T-cell (primary cell): ENCODE data around the gene PARD3B. TPM values are rescaled to one million over a fixed set of nuclear protein-coding genes. Genes with fewer than 3 reads are reported as not detected.

Experiments used
- ATAC-seq, 4 experiments: fragments of 200-7000 bp in 3 of 4; fragments of 150-1000 bp in 1 of 4; cut with Tn5 transposase; replicated peaks in 1 of 4; 1 replicate in 3 of 4; 2 replicates in 1 of 4; pipeline ENCODE4 v1.10.0; 2021; ENCODE audit warnings: moderate library complexity in 3 of 4, mild to moderate bottlenecking in 2 of 4, moderate number of reproducible peaks in 1 of 4
- CTCF ChIA-PET, 2 donors: fragments of 300-600 bp; sonication (Branson Sonifier 250); formaldehyde crosslinking; loops; one replicate each; lab custom pipeline; 2022; ENCODE audit warnings: antibody characterized with exemption in 2 of 2; lab: Charles Lee
- POLR2A ChIA-PET, 2 donors: fragments of 300-600 bp; sonication (Branson Sonifier 250); formaldehyde crosslinking; loops; one replicate each; lab custom pipeline; 2022; ENCODE audit warnings: antibody characterized with exemption in 2 of 2; lab: Charles Lee
- DNase-seq, 35 experiments: peaks; one replicate each; pipeline versions ENCODE4 v3.0.0 to v3.0.0-alpha.2; 2013 to 2023
- H3K27ac ChIP-seq: one replicate; pipeline ENCODE4 v1.5.1; 2013; ENCODE audit warnings: low read length
- H3K27me3 ChIP-seq, 2 experiments: replicated peaks in 1 of 2; 1 replicate in 1 of 2; 2 replicates in 1 of 2; pipeline versions ENCODE4 v1.6.1 to v1.7.0; 2013; ENCODE audit warnings: low read length in 1 of 2, mixed read lengths in 1 of 2; ENCODE audit not compliant: control insufficient read depth in 2 of 2, insufficient read depth in 2 of 2; ENCODE audit errors: extremely low read depth in 1 of 2
- H3K36me3 ChIP-seq, 2 donors: 1 replicate in 1 of 2; 2 replicates in 1 of 2; pipeline versions ENCODE4 v1.6.1 to v1.7.0; 2013; ENCODE audit warnings: low read length in 1 of 2; ENCODE audit not compliant: control insufficient read depth in 2 of 2, insufficient read depth in 1 of 2; ENCODE audit errors: extremely low read depth in 1 of 2
- H3K4me1 ChIP-seq, 2 experiments: 1 replicate in 1 of 2; 2 replicates in 1 of 2; pipeline versions ENCODE4 v1.6.1 to v1.7.0; 2013; ENCODE audit warnings: low read length in 2 of 2, mixed read lengths in 1 of 2; ENCODE audit not compliant: insufficient read depth in 2 of 2, control insufficient read depth in 1 of 2; ENCODE audit errors: extremely low read depth in 1 of 2
- H3K4me3 ChIP-seq, 2 donors: 1 replicate in 1 of 2; 2 replicates in 1 of 2; pipeline versions ENCODE4 v1.5.1 to v1.7.0; 2013; ENCODE audit warnings: mild to moderate bottlenecking in 2 of 2, low read length in 1 of 2, moderate library complexity in 1 of 2; ENCODE audit not compliant: control insufficient read depth in 1 of 2; ENCODE audit errors: extremely low read depth in 1 of 2
- H3K9me3 ChIP-seq: 2 replicates; pipeline ENCODE4 v1.7.0; 2013
- H3K27ac Mint-ChIP-seq, 2 donors: one replicate each; pipeline ENCODE4 v1.8.0; 2020 to 2021; ENCODE audit warnings: mild to moderate bottlenecking in 2 of 2, mixed read lengths in 2 of 2
- H3K27me3 Mint-ChIP-seq, 2 donors: one replicate each; pipeline ENCODE4 v1.8.0; 2021 to 2022; ENCODE audit warnings: mixed read lengths in 2 of 2
- H3K36me3 Mint-ChIP-seq: one replicate; pipeline ENCODE4 v1.8.0; 2021; ENCODE audit warnings: mixed read lengths
- H3K4me1 Mint-ChIP-seq, 3 donors: one replicate each; pipeline ENCODE4 v1.8.0; 2020 to 2022; ENCODE audit warnings: mixed read lengths in 3 of 3, mild to moderate bottlenecking in 1 of 3
- H3K4me3 Mint-ChIP-seq, 3 donors: one replicate each; pipeline ENCODE4 v1.8.0; 2020 to 2022; ENCODE audit warnings: mild to moderate bottlenecking in 3 of 3, mixed read lengths in 3 of 3, moderate library complexity in 3 of 3
- H3K9me3 Mint-ChIP-seq, 3 donors: one replicate each; pipeline ENCODE4 v1.8.0; 2020 to 2022; ENCODE audit warnings: mixed read lengths in 3 of 3
- WGBS: methylation state at CpG from one replicate; pipeline ENCODE4 v1.1.5; 2013; ENCODE audit warnings: missing lambda C conversion rate; ENCODE audit not compliant: insufficient coverage; 5-methylcytosine and 5-hydroxymethylcytosine counted together
- total RNA-seq, 35 experiments: library from RNA in 6 of 35; stranded (reverse) in 6 of 35; fragments of 120-200 nt in 1 of 35; gene quantifications; one replicate each; pipeline versions ENCODE4 v1.2.1 to v1.2.4 and lab custom pipeline; 2013 to 2026

Gene PARD3B
- total RNA-seq, 5 donors from 2014 or later (not counting 1 experiment from before 2014, with no cell fraction given): 0.75 to 2.0 (median 1.6) TPM

DNA sequence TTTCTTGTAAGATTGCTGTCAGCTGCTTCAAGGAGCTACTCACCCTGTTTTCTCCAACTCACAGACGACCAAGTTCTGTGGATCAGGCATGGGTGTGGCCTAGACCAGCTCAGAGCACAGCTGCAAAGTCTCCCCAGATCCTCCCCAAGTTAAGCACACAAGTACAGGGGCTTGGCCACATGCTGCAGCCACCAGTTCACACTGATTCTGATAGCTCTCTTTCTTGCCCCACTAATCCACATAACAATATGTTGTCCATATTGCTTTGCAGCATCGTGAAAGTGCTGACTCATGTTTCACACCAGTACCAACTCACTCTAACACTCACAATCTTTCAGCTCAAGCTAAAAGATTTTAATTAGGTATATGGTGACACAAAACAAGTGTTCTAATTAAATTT, 437.0 kb downstream of the PARD3B start:
- ChIA-PET CTCF (no interaction called here), POLR2A (no interaction called here)
- H3K27me3 Mint-ChIP-seq: no peaks in the 10 kb centered on the region
- H3K4me3 Mint-ChIP-seq: no peak overlapping the region
- no CpG with 5 or more reads among the region's 2 CpGs for WGBS
- Histone ChIP-seq H3K27ac (no peak overlapping the region), H3K4me1 (peaks cover 3 to 5% of the 10 kb centered on the region in 2 experiments), H3K4me3 (no peak overlapping the region), H3K36me3 (no peaks in the 10 kb centered on the region), H3K27me3 (no peaks in the 10 kb centered on the region), H3K9me3 (no peaks in the 10 kb centered on the region)
- peaks cover 1 to 7% (median 4%) of the 10 kb centered on the region in 3 donors for H3K9me3 Mint-ChIP-seq
- no peaks in the 10 kb centered on the region for H3K36me3 Mint-ChIP-seq
- ATAC-seq (peak in 3 of 4 experiments; percentile 52 to 78 (median 67)), DNase-seq (peak in 1 of 35 experiments; percentile 15)
- peaks cover 16 to 29% (median 22%) of the 10 kb centered on the region in 3 donors for H3K4me1 Mint-ChIP-seq
- peak overlapping the region; percentile 11 to 60 for H3K27ac Mint-ChIP-seq

DNA sequence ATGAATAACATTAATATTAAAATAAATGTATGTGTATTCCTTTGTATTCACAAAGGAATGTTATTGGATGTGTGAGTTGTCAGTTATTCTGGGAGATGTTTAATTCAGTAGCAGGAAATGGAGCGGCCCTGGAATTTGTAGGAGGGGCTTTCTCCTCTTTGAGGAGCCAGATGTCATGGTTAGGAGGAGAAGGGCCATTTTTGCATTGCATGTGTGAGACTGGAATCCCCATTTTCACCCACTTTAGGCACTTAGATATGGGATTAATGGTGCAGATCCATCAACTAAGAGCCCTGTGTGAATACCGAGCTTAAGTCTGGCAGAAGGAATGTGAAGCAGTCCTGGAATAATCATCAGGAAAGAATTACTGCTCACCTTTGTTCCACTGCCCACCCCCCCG, 439.2 kb downstream of the PARD3B start:
- ChIA-PET CTCF (no interaction called here), POLR2A (no interaction called here)
- H3K36me3 ChIP-seq: no peaks in the 10 kb centered on the region
- Mint-ChIP-seq H3K36me3 (no peaks in the 10 kb centered on the region), H3K4me3 (no peak overlapping the region), H3K4me1 (peaks cover 22 to 37% (median 25%) of the 10 kb centered on the region in 3 donors), H3K27me3 (no peaks in the 10 kb centered on the region), H3K27ac (no peak overlapping the region), H3K9me3 (peaks cover 0 to 11% (median under 1%) of the 10 kb centered on the region in 3 donors)
- H3K27ac ChIP-seq: no peak overlapping the region
- no peaks in the 10 kb centered on the region for H3K9me3 ChIP-seq
- H3K4me1 ChIP-seq: peaks cover 3 to 5% of the 10 kb centered on the region in 2 experiments
- ATAC-seq: no peak
- no peaks in the 10 kb centered on the region for H3K27me3 ChIP-seq
- H3K4me3 ChIP-seq: no peak overlapping the region
- 89% methylated on average over 1 of the region's 3 CpGs for WGBS
- no peak for DNase-seq

DNA sequence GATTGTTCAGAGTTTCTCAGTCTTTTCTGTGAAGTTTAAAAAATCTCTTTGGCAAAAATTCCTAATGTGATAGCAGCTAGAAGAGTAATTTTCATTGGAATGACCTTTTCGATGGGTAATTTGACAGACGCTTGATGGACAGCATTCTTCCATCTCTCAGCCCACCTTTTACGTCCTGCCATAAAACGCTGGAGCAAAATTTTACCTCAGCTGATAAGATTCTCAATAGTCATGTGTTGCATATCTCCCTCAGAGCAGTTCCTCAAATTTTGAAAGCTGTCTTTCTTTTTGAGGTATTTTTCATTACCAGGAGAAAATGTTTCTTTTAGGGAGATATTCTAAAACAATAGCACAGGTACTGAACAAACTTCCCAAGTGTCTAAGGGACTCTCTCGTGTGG, 441.4 kb downstream of the PARD3B start:
- H3K4me1 Mint-ChIP-seq: peaks cover 17 to 27% (median 19%) of the 10 kb centered on the region in 3 donors
- POLR2A ChIA-PET: no interaction called here
- no peaks in the 10 kb centered on the region for H3K27me3 Mint-ChIP-seq
- no peak overlapping the region for H3K27ac Mint-ChIP-seq
- no peak overlapping the region for H3K4me3 Mint-ChIP-seq
- 100% methylated on average over 1 of the region's 5 CpGs for WGBS
- CTCF ChIA-PET: no interaction called here
- Histone ChIP-seq H3K27me3 (no peaks in the 10 kb centered on the region), H3K4me3 (no peak overlapping the region), H3K4me1 (peaks cover 3 to 4% of the 10 kb centered on the region in 2 experiments), H3K9me3 (no peaks in the 10 kb centered on the region), H3K36me3 (no peaks in the 10 kb centered on the region), H3K27ac (no peak overlapping the region)
- peaks cover 0 to 11% (median 0%) of the 10 kb centered on the region in 3 donors for H3K9me3 Mint-ChIP-seq
- H3K36me3 Mint-ChIP-seq: no peaks in the 10 kb centered on the region
- DNase-seq (no peak), ATAC-seq (no peak)

DNA sequence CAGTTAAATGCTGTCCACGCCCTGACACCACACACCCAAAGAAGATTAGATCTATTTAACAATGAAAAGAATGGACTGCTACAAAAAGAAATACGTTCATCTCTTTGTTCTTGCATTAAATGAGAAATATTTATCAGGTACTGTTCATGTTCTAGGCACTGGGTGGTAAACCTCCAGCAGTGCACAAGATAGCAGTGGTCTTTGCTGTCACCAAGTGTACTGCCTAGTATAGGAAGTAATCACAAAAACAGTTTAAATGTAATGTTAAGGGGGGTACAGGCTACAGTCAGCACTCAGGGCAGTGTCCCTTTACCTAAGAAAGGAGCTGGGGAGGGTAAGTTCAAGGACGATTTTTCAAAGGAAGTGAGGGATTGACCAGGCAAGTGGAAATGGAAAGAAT, 443.6 kb downstream of the PARD3B start:
- no peaks in the 10 kb centered on the region for H3K27me3 Mint-ChIP-seq
- H3K4me3 ChIP-seq: no peak overlapping the region
- H3K27ac ChIP-seq: no peak overlapping the region
- H3K4me3 Mint-ChIP-seq: no peak overlapping the region
- peak in 2 of 4 experiments; percentile 60 to 67 for ATAC-seq
- H3K27me3 ChIP-seq: no peaks in the 10 kb centered on the region
- no peaks in the 10 kb centered on the region for H3K36me3 ChIP-seq
- ChIA-PET POLR2A (no interaction called here), CTCF (no interaction called here)
- H3K4me1 Mint-ChIP-seq: peaks cover 5 to 12% (median 6%) of the 10 kb centered on the region in 3 donors
- H3K27ac Mint-ChIP-seq: no peak overlapping the region
- H3K9me3 ChIP-seq: no peaks in the 10 kb centered on the region
- WGBS: 80% methylated on average over 1 of the region's 3 CpGs
- H3K36me3 Mint-ChIP-seq: no peaks in the 10 kb centered on the region
- peaks cover 0 to 11% (median 0%) of the 10 kb centered on the region in 3 donors for H3K9me3 Mint-ChIP-seq
- no peak for DNase-seq
- no peaks in the 10 kb centered on the region for H3K4me1 ChIP-seq

DNA sequence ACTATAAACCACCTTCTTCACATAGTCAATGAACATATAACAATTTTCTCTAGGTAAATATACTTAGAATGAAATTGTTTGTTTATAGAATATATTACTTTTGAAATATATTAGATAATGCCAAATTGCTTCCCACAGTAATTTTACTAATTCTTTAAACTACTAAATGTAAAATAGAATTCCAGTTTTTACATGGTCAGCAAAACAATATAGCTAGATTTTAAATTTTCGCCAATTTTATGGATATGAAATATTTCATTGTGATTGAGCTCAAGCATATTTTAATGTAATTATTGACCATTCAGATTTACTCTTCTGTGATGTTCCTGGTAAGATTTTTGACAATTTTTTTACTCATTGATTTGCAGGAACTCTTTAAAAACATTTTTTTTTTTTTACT, 444.6 kb downstream of the PARD3B start:
- H3K36me3 Mint-ChIP-seq: no peaks in the 10 kb centered on the region
- POLR2A ChIA-PET: no interaction called here

DNA sequence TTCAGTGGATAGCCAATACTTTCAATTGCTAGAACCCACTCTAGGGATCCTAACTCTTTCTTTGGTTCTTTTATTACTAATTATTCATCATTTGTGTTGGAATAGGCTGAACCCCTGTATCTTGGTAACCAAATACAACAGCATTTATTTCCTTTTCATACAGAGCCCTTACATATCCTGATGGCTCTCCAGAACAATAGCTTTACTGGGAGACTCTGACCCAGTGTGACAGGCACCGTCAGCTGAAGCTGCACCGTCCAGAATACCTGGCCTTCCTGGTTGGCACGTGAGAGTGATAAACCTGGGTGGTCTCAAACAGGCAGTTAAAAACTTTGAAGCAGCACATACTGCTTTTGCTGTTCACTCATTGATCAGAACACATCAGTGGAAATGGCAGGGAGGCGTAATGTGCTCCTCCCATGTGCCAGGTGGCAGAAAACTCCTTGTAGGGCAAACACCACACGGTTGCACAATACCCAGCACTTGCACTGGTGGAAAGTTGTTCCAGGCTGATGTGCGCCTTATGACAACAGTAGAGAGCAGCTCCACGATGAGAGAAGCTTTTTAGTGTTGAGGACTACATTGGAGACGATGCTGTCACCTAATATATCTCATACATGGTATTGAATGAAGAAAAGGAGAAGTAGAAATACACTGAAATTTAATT, 456.2 kb downstream of the PARD3B start:
- ChIA-PET POLR2A (no interaction called here), CTCF (interaction anchor here in 1 of 2 donors (0.7 kb wide), 1 partner anchor 95 kb away, joined by 3 read pairs; no protein-coding TSS in a partner anchor)
- H3K36me3 Mint-ChIP-seq: no peaks in the 10 kb centered on the region
- no peaks in the 10 kb centered on the region for H3K27me3 ChIP-seq
- H3K27me3 Mint-ChIP-seq: no peaks in the 10 kb centered on the region
- H3K9me3 ChIP-seq: no peaks in the 10 kb centered on the region
- H3K4me3 Mint-ChIP-seq: no peak overlapping the region
- peaks cover 21 to 25% (median 21%) of the 10 kb centered on the region in 3 donors for H3K4me1 Mint-ChIP-seq
- no peak for DNase-seq
- H3K4me3 ChIP-seq: no peak overlapping the region
- 93% methylated on average over 6 of the region's 8 CpGs for WGBS
- peaks cover 11 to 13% of the 10 kb centered on the region in 2 experiments for H3K4me1 ChIP-seq
- H3K36me3 ChIP-seq: no peaks in the 10 kb centered on the region
- H3K27ac Mint-ChIP-seq: no peak overlapping the region
- ATAC-seq: no peak
- no peak overlapping the region for H3K27ac ChIP-seq
- H3K9me3 Mint-ChIP-seq: peaks cover 0 to 8% (median 3%) of the 10 kb centered on the region in 3 donors

More for the DNA sequence above, 444.6 kb downstream of the PARD3B start:
- no peak overlapping the region for H3K4me3 ChIP-seq
- H3K27ac ChIP-seq: no peak overlapping the region
- ATAC-seq (no peak), DNase-seq (no peak)
- Mint-ChIP-seq H3K9me3 (peaks cover 0 to 11% (median 0%) of the 10 kb centered on the region in 3 donors), H3K27me3 (no peaks in the 10 kb centered on the region), H3K4me1 (peaks cover 5 to 12% (median 6%) of the 10 kb centered on the region in 3 donors), H3K4me3 (no peak overlapping the region), H3K27ac (no peak overlapping the region)
- WGBS: no CpG with 5 or more reads among the region's 1 CpG
- no peaks in the 10 kb centered on the region for H3K9me3 ChIP-seq
- H3K4me1 ChIP-seq: no peaks in the 10 kb centered on the region
- no peaks in the 10 kb centered on the region for H3K27me3 ChIP-seq
- no peaks in the 10 kb centered on the region for H3K36me3 ChIP-seq
- CTCF ChIA-PET: interaction anchor here in 1 of 2 donors (0.6 kb wide), 1 partner anchor 1893 kb away, joined by 3 read pairs; no protein-coding TSS in a partner anchor
